Germinal center (tissue), 1 donor: Measurements from ENCODE around the gene IPO4.
"Not testable (repeated sequence)": the region's sequence is repeated elsewhere in the genome, so short reads cannot be mapped to it uniquely, and the experiment has no call there.

Source experiments
- DNase-seq: peaks from one replicate; pipeline ENCODE4 v3.0.0; 2012; ENCODE audit warnings: mixed read lengths, low spot score

Gene IPO4

DNA sequence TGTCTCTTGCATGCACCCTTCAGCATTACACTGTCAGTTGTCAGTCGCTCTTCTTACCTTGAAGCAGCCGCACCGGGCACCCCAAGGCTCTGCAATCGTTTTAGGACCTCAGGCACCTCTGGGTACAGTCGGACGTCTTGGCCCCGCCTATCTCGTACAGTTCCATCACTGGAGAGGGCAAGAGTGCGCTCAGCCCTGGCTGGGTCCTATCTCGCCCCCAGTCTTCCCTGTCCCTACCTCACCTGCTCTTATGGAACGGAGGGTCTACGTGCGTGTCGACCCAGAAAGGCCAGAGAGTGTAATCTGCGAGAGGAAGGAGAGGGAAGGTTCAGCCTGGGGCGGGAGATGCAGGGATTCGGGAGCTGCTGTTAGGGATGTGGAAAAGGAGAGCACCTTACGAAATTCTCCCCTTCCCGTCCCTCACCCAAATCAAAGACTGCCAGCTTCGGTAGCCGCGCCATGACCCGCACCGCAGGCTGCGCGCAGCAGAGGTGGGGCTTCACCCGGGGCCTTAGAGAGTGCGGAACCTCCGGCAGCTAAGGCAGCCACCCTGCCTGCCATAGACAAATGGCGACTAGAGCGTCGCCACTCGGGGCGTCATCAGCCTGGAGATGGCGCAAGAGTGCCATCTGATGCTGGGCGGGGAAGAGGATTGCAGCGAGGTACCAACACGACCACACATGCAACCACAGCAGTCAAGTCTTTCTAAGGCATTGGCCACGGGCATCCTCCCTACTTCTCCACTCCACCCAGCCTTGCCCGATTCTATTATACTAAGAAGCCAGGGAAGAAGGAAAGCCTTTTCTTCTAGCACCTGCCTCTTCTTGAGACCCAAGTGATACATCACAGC is 27.1 kb upstream of the IPO4 start, which contains the start of gene MDP1:
TSS of gene MDP1 (minus strand) at position 572 of the 850 bp plus-strand sequence. CDS start at position 461, 111 bp downstream.
- DNase-seq: peak; percentile 93

DNA sequence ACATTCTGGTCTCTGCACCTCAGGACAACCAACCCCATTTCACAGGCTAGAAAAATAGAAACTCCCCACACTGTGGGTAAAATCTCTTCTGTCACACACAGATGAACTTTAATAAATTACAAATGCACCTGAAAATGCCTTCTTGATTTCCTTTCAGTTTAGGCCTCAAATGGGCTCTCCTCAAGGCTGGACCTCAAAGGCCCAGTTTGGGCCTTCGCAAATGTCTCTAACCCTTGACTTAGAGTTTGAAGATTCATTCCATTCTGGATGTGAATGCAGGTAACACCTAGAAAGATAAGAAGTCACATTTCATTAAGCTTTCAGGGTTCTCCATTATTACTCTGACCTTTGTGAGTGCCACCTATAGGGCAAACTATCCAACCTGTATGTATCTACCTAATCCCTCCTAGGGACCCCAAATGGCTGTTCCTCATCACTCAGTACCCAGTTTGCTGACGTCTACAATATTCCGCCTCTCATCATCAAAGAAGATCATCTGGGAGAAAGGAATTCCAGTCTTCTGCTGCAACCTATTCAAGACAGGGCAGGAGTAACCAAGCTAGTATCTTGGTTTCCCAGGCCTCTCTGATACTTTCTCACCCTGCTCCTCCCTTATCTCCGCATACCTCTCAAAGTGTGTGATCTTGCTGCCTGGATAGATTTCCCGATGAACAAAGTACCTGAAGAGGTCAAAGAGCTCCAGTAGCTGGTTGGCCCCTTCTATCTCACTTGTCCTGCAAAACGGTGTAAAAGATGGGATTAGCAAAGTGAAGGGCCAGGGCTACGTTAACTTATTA is 25.4 kb upstream of the IPO4 start:
- peak; percentile 14 for DNase-seq

- DNase-seq: peak; percentile 97
These were observed 24.6 kb upstream of the IPO4 start, which contains the start of gene CHMP4A for GRCh38 chr14:24212924-24213865. Gene CHMP4A (minus strand): TSS chr14:24213488. CDS start chr14:24213439, 49 bp downstream.

- DNase-seq: no peak
These were observed 22.7 kb upstream of the IPO4 start for GRCh38 chr14:24211311-24211710.

- DNase-seq: no peak
These were observed 19.0 kb upstream of the IPO4 start for GRCh38 chr14:24207625-24208024.

- no peak for DNase-seq
These were observed 18.5 kb upstream of the IPO4 start for GRCh38 chr14:24207104-24207551.

DNA sequence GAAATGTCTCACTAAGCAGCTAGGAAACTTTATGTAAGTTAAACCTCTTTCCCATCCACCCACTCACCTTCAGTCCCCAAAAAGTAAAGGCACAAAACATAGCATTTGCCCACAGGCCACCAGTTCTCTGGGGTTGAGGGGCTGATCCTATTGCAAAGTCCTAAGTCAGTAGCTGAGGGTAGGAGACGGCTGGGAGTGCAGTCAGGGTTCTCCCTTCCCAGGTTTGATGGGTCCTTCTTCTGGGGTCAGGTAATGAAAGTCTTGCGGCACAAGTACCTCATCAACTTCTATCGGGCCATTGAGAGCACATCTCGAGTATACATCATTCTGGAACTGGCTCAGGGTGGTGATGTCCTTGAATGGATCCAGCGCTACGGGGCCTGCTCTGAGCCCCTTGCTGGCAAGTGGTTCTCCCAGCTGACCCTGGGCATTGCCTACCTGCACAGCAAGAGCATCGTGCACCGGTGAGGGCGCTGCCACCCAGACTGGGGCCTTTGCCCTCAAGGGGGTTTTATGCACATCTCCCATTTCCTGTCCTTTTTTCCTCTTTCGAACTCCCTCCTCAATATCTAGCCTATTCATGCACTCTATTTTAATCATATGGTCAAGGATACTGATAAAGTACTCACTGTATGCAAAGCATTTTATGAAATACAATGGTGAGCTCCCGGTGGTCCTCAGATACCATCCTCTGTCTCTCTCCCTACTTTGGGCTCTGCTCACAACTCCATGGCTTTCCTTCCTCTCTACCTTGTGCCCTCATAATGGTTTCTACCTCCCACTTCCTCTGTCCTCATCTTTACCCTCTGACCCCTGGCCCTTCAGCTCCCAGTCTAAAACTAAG is 17.9 kb upstream of the IPO4 start:
- no peak for DNase-seq

- no peak for DNase-seq
These were observed 15.8 kb upstream of the IPO4 start for GRCh38 chr14:24204163-24205146.

GRCh38 chr14:24203249-24203886 is 14.8 kb upstream of the IPO4 start:
- DNase-seq: not testable (repeated sequence)

DNA sequence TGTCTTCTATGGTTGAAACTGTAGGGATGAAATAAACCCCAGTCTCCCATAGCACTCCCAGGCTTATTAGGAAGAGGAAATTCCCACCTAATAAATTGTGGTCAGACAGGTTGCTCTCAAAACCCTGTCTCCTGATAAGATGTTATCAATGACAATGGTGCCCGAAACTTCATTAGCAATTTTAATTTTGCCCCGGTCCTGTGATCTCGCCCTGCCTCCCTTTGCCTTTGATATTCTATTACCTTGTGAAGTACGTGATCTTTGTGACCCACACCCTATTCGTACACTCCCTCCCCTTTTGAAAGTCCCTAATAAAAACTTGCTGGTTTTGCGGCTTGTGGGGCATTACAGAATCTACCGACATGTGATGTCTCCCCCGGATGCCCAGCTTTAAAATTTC is 13.9 kb upstream of the IPO4 start:
- DNase-seq: not testable (repeated sequence)

DNA sequence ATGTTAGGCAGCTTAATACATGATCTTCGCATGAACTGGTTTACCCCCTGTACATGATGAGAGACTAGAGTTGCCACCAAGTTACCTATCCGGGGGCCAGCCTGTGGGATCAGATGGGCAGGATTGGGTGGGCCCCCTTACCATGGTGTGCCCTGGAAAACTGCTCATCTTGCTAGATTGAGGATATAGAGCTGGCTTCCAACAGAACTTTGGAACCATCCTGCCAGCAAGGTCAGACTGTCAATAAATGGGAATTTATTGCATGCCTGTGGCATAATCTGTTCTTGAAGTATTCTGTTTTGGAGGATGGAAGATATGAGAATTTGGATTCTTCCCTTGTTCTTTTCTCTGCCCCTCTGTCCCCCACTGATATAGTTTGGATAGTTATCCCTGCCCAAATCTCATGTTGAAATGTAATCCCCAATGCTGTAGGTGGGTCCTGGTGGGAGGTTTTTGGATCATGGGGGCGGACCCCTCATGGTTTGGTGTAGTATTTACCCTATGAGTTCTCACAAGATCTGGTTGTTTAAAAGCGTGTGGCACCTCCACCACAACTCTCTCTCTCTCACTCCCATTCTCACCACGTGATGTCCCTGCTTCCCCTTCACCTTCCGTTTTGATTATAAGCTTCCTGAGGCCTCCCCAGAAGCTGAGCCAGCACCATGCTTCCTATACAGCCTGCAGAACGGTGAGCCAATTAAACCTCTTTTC is 10.4 kb upstream of the IPO4 start:
- DNase-seq: no peak

DNA sequence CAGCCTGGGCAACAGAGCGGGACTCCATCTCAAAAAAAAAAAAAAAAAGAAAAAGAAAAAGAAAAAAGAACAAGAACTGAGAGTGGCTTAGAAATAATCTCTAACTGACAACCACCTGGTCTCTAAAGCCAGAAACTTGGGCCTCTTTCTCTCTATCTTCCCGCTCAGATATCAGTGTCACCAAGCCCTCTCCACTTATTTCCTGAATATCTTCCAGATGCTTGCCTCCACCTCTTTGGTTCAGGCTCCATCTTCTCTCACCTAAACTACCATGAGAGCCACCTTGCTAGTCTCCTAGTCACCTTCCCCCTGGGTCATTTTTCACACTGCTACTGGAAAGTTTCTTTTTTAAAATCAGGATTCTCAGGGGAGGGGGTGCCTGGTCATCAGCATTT is 8.4 kb upstream of the IPO4 start:
- no peak for DNase-seq

GRCh38 chr14:24196071-24197055 is 7.7 kb upstream of the IPO4 start:
- peak; percentile 56 for DNase-seq

GRCh38 chr14:24195186-24196070 is 6.8 kb upstream of the IPO4 start, which contains the start of gene TM9SF1:
Gene TM9SF1 (minus strand): TSS chr14:24195441. CDS start chr14:24195019, 422 bp downstream.
- peak; percentile 90 for DNase-seq

DNA sequence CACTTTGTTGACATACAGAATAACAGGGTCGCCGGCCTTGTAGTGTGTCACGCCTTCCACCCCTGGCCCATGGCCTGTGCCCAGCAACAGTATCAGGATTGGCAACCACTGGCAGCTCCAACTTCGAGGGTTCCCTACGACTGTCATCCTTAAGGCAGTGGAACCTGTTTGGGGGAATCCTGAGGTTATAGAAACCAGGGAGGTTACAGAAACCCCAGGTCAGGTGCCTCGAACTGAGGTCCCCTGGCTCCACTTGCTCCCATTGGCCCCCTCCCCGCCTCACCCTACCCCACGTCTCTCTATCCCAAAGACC is 6.2 kb upstream of the IPO4 start:
- no peak for DNase-seq
